ENCODE data around the gene ABCB4. TPM values are rescaled to one million over a fixed set of nuclear protein-coding genes. Genes with fewer than 3 reads are reported as not detected.

ABCB4 gene
- total RNA-seq, 1 donor from 2014 or later, result 2.3 TPM

DNA sequence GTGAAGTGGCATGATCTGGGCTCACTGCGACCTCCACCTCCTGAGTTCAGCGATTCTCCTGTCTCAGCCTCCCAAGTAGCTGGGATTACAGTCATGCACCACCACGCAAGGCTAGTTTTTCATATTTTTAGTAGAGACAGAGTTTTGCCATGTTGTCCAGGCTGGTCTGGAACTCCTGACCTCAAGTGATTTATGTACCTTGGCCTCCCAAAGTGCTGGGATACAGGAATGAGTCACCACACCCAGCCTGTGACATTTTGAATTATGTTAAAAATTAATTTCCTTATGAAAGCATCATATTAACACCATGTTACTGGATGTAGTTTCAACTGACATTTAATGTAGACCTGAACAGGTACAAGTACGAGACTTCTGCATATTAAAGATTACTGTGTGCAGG, 24.3 kb downstream of the ABCB4 start:
- DNase-seq (ENCODE audit: low spot score in 2 of 2, unreplicated experiment in 2 of 2), result no peak
- Mint-ChIP-seq H3K36me3 (no peaks in the 10 kb centered on the region), H3K27me3 (ENCODE audit: low read depth) (no peaks in the 10 kb centered on the region), H3K4me1 (no peaks in the 10 kb centered on the region), H3K27ac (no peak overlapping the region), H3K4me3 (no peak overlapping the region), H3K9me3 (no peaks in the 10 kb centered on the region)
- TF ChIP-seq, protein P1, sequence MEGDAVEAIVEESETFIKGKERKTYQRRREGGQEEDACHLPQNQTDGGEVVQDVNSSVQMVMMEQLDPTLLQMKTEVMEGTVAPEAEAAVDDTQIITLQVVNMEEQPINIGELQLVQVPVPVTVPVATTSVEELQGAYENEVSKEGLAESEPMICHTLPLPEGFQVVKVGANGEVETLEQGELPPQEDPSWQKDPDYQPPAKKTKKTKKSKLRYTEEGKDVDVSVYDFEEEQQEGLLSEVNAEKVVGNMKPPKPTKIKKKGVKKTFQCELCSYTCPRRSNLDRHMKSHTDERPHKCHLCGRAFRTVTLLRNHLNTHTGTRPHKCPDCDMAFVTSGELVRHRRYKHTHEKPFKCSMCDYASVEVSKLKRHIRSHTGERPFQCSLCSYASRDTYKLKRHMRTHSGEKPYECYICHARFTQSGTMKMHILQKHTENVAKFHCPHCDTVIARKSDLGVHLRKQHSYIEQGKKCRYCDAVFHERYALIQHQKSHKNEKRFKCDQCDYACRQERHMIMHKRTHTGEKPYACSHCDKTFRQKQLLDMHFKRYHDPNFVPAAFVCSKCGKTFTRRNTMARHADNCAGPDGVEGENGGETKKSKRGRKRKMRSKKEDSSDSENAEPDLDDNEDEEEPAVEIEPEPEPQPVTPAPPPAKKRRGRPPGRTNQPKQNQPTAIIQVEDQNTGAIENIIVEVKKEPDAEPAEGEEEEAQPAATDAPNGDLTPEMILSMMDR (IDR thresholded peaks at IDR 0.05; ENCODE audit: unreplicated experiment), result no peak

DNA sequence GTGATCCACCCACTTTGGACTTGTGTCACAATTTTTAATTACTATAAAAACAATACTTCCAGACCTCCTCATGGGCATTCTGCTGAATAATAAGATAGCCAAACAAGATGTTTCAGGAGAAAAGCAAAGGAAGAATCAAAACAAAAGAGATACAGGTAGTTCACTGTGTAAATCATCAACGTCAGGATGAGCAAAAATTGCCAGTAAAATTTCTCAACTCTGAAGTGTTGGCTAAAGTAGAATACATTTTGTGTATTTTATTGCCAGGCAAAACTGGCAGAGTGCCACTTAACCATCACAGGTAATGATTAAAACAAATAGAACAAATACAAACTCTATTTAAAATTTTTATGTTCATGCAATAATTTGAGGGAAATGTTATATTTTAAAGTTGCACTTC, 24.8 kb downstream of the ABCB4 start:
- TF ChIP-seq, protein P1 (IDR thresholded peaks at IDR 0.05; ENCODE audit: unreplicated experiment), result no peak
- no peak for DNase-seq (ENCODE audit: low spot score in 2 of 2, unreplicated experiment in 2 of 2)
- Mint-ChIP-seq H3K9me3 (no peaks in the 10 kb centered on the region), H3K4me3 (no peak overlapping the region), H3K27ac (no peak overlapping the region), H3K36me3 (no peaks in the 10 kb centered on the region), H3K4me1 (no peaks in the 10 kb centered on the region), H3K27me3 (ENCODE audit: low read depth) (no peaks in the 10 kb centered on the region)

DNA sequence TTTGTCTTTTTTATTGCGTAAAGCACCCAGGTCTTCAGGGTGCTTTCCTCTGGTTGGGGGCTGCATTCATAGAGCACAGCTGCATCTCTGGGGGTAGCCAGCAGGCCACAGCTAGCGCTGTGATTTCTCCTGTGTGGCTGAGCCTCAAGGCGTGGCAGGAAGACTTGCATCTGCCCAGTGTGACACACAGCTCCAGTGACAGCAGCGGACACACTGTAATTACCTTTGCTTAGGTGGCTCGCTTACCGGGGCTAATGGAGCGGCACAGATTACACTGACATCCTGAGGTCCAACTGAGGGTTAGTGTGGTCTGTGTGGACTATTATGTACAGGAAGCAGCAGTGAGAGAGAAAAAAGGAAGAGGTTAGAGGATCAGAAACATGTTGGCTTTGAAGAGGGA, 27.1 kb downstream of the ABCB4 start:
- H3K36me3 Mint-ChIP-seq, result no peaks in the 10 kb centered on the region
- no peak overlapping the region for H3K4me3 Mint-ChIP-seq
- H3K9me3 Mint-ChIP-seq, result no peaks in the 10 kb centered on the region
- no peaks in the 10 kb centered on the region for H3K4me1 Mint-ChIP-seq
- no peaks in the 10 kb centered on the region for H3K27me3 Mint-ChIP-seq (ENCODE audit: low read depth)
- TF ChIP-seq, protein P1 (IDR thresholded peaks at IDR 0.05; ENCODE audit: unreplicated experiment), result no peak
- no peak overlapping the region for H3K27ac Mint-ChIP-seq
- no peak for DNase-seq (ENCODE audit: low spot score in 2 of 2, unreplicated experiment in 2 of 2)

DNA sequence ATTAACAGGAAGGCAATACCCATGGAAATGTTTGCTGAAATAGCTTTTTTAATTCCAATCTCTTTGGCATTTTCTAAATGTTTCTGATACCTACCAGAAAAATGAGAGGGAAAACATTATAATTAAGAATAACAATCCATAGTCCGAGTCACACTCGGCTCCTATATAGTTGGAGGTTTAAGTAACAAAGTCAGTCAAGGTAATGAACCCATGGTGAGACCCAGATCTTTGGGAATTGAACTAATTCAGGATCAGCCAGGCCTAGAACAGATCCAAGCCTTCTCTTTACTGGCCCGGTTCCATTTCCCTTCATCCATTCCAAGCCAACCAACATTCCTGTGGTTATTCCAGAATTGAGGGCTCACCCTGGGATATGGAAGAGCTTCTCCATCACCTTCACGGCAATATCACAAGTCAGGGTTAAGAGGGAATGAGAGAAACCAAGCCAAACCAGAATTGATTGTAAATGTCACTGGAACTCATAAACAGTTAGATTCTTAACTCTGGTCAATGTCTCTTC, 28.3 kb downstream of the ABCB4 start:
- H3K4me1 Mint-ChIP-seq, result no peaks in the 10 kb centered on the region
- TF ChIP-seq, protein P1 (IDR thresholded peaks at IDR 0.05; ENCODE audit: unreplicated experiment), result no peak

DNA sequence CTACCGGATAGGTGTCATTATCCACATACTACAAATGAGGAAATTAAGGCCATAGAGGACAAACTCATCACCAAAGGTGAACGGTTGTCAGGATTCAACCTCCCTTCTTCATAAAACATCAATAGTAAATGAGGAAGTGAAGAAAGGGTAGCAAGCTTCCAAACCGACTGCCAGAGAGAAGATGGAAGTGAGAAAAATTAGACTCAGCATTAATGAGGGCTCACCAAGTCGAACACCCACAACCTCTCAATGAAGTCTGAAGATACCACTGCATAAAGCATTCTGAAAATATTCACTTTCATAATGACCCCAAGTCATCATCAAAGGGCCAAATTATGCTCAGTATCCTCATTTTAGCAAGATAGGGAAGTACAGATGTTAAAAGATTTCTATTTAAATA, 29.6 kb downstream of the ABCB4 start:
- Mint-ChIP-seq H3K36me3 (no peaks in the 10 kb centered on the region), H3K9me3 (no peaks in the 10 kb centered on the region), H3K27ac (no peak overlapping the region), H3K4me3 (no peak overlapping the region), H3K4me1 (no peaks in the 10 kb centered on the region), H3K27me3 (ENCODE audit: low read depth) (no peaks in the 10 kb centered on the region)
- TF ChIP-seq, protein P1 (IDR thresholded peaks at IDR 0.05; ENCODE audit: unreplicated experiment), result no peak
- DNase-seq (ENCODE audit: low spot score in 2 of 2, unreplicated experiment in 2 of 2), result no peak

More for the DNA sequence above, 28.3 kb downstream of the ABCB4 start:
- Mint-ChIP-seq H3K27ac (no peak overlapping the region), H3K4me3 (no peak overlapping the region), H3K9me3 (no peaks in the 10 kb centered on the region), H3K36me3 (no peaks in the 10 kb centered on the region), H3K27me3 (ENCODE audit: low read depth) (no peaks in the 10 kb centered on the region)
- no peak for DNase-seq (ENCODE audit: low spot score in 2 of 2, unreplicated experiment in 2 of 2)

DNA sequence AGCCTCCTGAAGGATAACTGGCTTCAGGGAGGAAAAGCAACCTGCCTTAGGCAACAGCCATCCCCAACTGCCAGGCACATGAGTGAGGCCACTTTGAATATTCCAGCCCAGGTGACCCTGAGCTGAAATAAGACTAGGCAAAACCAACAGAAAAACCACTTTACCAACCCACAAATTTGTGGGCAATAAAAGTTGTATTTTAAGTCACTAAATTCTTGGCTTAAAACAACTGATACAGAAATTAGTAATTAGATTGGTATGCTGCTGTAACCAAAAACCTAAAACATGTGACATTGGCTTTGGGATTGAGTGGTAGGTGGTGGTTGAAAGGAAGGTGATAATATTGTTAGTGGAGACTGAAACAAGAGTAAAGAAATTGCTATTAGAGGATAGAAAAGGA, 39.9 kb downstream of the ABCB4 start:
- TF ChIP-seq, protein P1 (IDR thresholded peaks at IDR 0.05; ENCODE audit: unreplicated experiment), result no peak
- no peaks in the 10 kb centered on the region for H3K27me3 Mint-ChIP-seq (ENCODE audit: low read depth)
- no peak for DNase-seq (ENCODE audit: low spot score in 2 of 2, unreplicated experiment in 2 of 2)

More for the DNA sequence above, 39.9 kb downstream of the ABCB4 start:
- Mint-ChIP-seq H3K9me3 (peaks cover 8% of the 10 kb centered on the region), H3K4me1 (no peaks in the 10 kb centered on the region), H3K4me3 (no peak overlapping the region), H3K27ac (no peak overlapping the region), H3K36me3 (no peaks in the 10 kb centered on the region)
